ENCODE data around the gene TNFRSF14. TPM values are rescaled to one million over a fixed set of nuclear protein-coding genes. Genes with fewer than 3 reads are reported as not detected.
A peak's percentile ranks its signal among the peaks of the same experiment; 100 is the strongest.

The TNFRSF14 gene
- total RNA-seq, 2 donors from 2014 or later, result 25.9 to 58.3 TPM

GRCh38 chr1:2525920-2526823 lies 30.0 kb upstream of the TNFRSF14 start, which contains the start of gene PANK4:
PANK4 (minus strand) TSS chr1:2526596; CDS start chr1:2526587, 9 bp downstream.
- TF ChIP-seq POLR2A (IDR thresholded peaks at IDR 0.05) (peak in 2 of 3 donors; percentile 62 to 73), CTCF (IDR thresholded peaks at IDR 0.05) (peak in 3 of 7 experiments; percentile 8 to 38 (median 38))
- H3K27me3 ChIP-seq, result no peaks in the 10 kb centered on the region
- peak within 1 kb of the TSS; percentile 59 to 67 for H3K4me3 ChIP-seq
- peak within 1 kb of the TSS; percentile 61 to 80 (median 64) for H3K27ac ChIP-seq
- ATAC-seq (peak; percentile 94), DNase-seq (peak; percentile 92 to 96 (median 94))
- no peaks in the 10 kb centered on the region for H3K36me3 ChIP-seq (replicated peaks in 1 of 2; ENCODE audit: insufficient read depth in 1 of 2, low read depth in 2 of 2)
- intact Hi-C loops (cut with DNase I), result no loop called here
- 1% methylated on average over 98 of the region's 107 CpGs; no CpG with 5 or more reads in 1 of the 2 donors for WGBS, 2 donors
- peaks cover 72% of the 10 kb centered on the region for H3K4me1 ChIP-seq
- no peaks in the 10 kb centered on the region for H3K9me3 ChIP-seq

GRCh38 chr1:2526824-2527555 lies 29.2 kb upstream of the TNFRSF14 start:
- ATAC-seq, result no peak
- H3K4me1 ChIP-seq, result peaks cover 77% of the 10 kb centered on the region

GRCh38 chr1:2527556-2527860 lies 28.7 kb upstream of the TNFRSF14 start:
- no peak for ATAC-seq
- TF ChIP-seq CTCF (IDR thresholded peaks at IDR 0.05) (no peak), POLR2A (IDR thresholded peaks at IDR 0.05) (no peak)
- no peak overlapping the region for H3K27ac ChIP-seq
- H3K27me3 ChIP-seq, result no peaks in the 10 kb centered on the region
- H3K4me1 ChIP-seq, result peaks cover 77% of the 10 kb centered on the region
- no peaks in the 10 kb centered on the region for H3K36me3 ChIP-seq (replicated peaks in 1 of 2; ENCODE audit: insufficient read depth in 1 of 2, low read depth in 2 of 2)
- WGBS, 2 donors, result 81 to 100% methylated on average over 1 to 4 of the region's 4 CpGs
- no peak for DNase-seq
- H3K9me3 ChIP-seq, result no peaks in the 10 kb centered on the region
- H3K4me3 ChIP-seq, result no peak overlapping the region
- intact Hi-C loops (cut with DNase I), result no loop called here

More at GRCh38 chr1:2526824-2527555, 29.2 kb upstream of the TNFRSF14 start:
- H3K9me3 ChIP-seq, result no peaks in the 10 kb centered on the region
- intact Hi-C loops (cut with DNase I), result no loop called here
- 43 to 58% methylated on average over 8 to 19 of the region's 20 CpGs for WGBS, 2 donors
- no peak for DNase-seq
- no peaks in the 10 kb centered on the region for H3K27me3 ChIP-seq
- H3K4me3 ChIP-seq, result no peak overlapping the region
- H3K27ac ChIP-seq, result no peak overlapping the region
- no peak for TF ChIP-seq CTCF (IDR thresholded peaks at IDR 0.05)
- TF ChIP-seq POLR2A (IDR thresholded peaks at IDR 0.05), result no peak
- H3K36me3 ChIP-seq (replicated peaks in 1 of 2; ENCODE audit: insufficient read depth in 1 of 2, low read depth in 2 of 2), result no peaks in the 10 kb centered on the region

GRCh38 chr1:2528016-2528415 lies 28.2 kb upstream of the TNFRSF14 start:
- Histone ChIP-seq H3K4me1 (peaks cover 76% of the 10 kb centered on the region), H3K27me3 (no peaks in the 10 kb centered on the region), H3K36me3 (replicated peaks in 1 of 2; ENCODE audit: insufficient read depth in 1 of 2, low read depth in 2 of 2) (no peaks in the 10 kb centered on the region), H3K4me3 (no peak overlapping the region), H3K9me3 (no peaks in the 10 kb centered on the region), H3K27ac (no peak overlapping the region)
- ATAC-seq (no peak), DNase-seq (peak; percentile 46 to 78 (median 64))
- intact Hi-C loops (cut with DNase I), result no loop called here
- no peak for TF ChIP-seq CTCF (IDR thresholded peaks at IDR 0.05)
- WGBS, 2 donors, result 30 to 39% methylated on average over 12 of the region's 12 CpGs

All from body of pancreas (tissue), 4 donors.